ENCODE results near the gene ARL6IP6.

The ARL6IP6 gene

GRCh38 chr2:152811916-152812315 is 93.5 kb downstream of the ARL6IP6 start:
- no peak for DNase-seq
